IMR-90 (cell line): ENCODE measurements around the gene NOX4.

Source experiments
- BHLHE40 ChIP-seq: fragments of 150-350 bp; IDR thresholded peaks from 2 replicates; pipeline ENCODE4 v1.6.1; 2016; ENCODE audit warnings: mild to moderate bottlenecking, low read depth, low read length
- CEBPB ChIP-seq: IDR thresholded peaks from 2 replicates; pipeline ENCODE4 v1.6.1; 2012; ENCODE audit warnings: low read depth, low read length, improper control_type of control experiment
- CHD1 ChIP-seq: IDR thresholded peaks from 2 replicates; pipeline ENCODE4 v1.6.1; 2012; ENCODE audit warnings: low read depth, low read length, improper control_type of control experiment
- FOS ChIP-seq: fragments of 150-350 bp; IDR thresholded peaks from 2 replicates; pipeline ENCODE4 v1.6.1; 2016; ENCODE audit warnings: low read depth, low read length
- MAFK ChIP-seq: IDR thresholded peaks from 2 replicates; pipeline ENCODE4 v1.6.1; 2012; ENCODE audit warnings: low read depth, low read length, improper control_type of control experiment
- MAZ ChIP-seq: IDR thresholded peaks from 2 replicates; pipeline ENCODE4 v1.6.1; 2012; ENCODE audit warnings: low read depth, mild to moderate bottlenecking, low read length, improper control_type of control experiment, moderate library complexity, borderline replicate concordance
- NFE2L2 ChIP-seq: fragments of 150-350 bp; IDR thresholded peaks from 2 replicates; pipeline ENCODE4 v1.6.1; 2016; ENCODE audit warnings: low read depth, mild to moderate bottlenecking, low read length
- POLR2A ChIP-seq: IDR thresholded peaks from 2 replicates; pipeline ENCODE4 v1.6.1; 2012; ENCODE audit warnings: mild to moderate bottlenecking, low read depth, low read length
- RAD21 ChIP-seq: IDR thresholded peaks from 2 replicates; pipeline ENCODE4 v1.6.1; 2012; ENCODE audit warnings: low read length, improper control_type of control experiment
- RCOR1 ChIP-seq: IDR thresholded peaks from 2 replicates; pipeline ENCODE4 v1.6.1; 2012; ENCODE audit warnings: mild to moderate bottlenecking, low read length, improper control_type of control experiment; ENCODE audit not compliant: insufficient replicate concordance
- RFX5 ChIP-seq: IDR thresholded peaks from 2 replicates; pipeline ENCODE4 v1.8.0; 2012; ENCODE audit warnings: low read depth, mild to moderate bottlenecking, low read length, moderate library complexity
- SMC3 ChIP-seq: fragments of 150-350 bp; IDR thresholded peaks from 2 replicates; pipeline ENCODE4 v1.6.1; 2016; ENCODE audit warnings: low read depth, mild to moderate bottlenecking, antibody characterized with exemption, low read length, moderate library complexity
- TF ChIP-seq, protein P1 (sequence below): conservative IDR thresholded peaks from 2 replicates; pipeline ENCODE4 v1.5.1; 2012; ENCODE audit warnings: mild to moderate bottlenecking, low read depth, low read length, improper control_type of control experiment
- TF ChIP-seq, protein P2 (sequence below): fragments of 150-350 bp; IDR thresholded peaks from 2 replicates; pipeline ENCODE4 v1.6.1; 2017; ENCODE audit warnings: mild to moderate bottlenecking, antibody characterized with exemption, low read length, low read depth

DNA sequence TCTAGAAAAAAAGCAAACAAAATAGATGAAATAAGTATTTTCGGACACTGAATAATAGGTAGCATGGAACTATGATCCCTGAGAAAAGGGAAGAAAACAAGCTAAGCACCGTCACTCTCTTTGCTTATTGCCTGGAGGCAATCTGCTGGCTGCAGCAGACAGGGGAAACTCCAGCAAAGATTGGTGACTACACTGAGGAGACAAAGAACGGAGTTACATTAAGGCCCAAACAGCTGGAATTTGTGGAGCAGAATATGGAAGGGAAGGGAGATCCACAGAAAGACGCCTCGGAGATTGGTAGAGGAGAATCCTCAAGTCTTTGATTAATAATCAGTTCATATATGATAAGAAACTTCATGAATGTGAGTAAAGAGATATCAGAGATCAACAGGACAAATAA, 163.3 kb downstream of the NOX4 start:
- TF ChIP-seq, protein P1, sequence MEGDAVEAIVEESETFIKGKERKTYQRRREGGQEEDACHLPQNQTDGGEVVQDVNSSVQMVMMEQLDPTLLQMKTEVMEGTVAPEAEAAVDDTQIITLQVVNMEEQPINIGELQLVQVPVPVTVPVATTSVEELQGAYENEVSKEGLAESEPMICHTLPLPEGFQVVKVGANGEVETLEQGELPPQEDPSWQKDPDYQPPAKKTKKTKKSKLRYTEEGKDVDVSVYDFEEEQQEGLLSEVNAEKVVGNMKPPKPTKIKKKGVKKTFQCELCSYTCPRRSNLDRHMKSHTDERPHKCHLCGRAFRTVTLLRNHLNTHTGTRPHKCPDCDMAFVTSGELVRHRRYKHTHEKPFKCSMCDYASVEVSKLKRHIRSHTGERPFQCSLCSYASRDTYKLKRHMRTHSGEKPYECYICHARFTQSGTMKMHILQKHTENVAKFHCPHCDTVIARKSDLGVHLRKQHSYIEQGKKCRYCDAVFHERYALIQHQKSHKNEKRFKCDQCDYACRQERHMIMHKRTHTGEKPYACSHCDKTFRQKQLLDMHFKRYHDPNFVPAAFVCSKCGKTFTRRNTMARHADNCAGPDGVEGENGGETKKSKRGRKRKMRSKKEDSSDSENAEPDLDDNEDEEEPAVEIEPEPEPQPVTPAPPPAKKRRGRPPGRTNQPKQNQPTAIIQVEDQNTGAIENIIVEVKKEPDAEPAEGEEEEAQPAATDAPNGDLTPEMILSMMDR = no peak
- TF ChIP-seq POLR2A = no peak
- TF ChIP-seq FOS = no peak
- no peak for TF ChIP-seq MAFK
- TF ChIP-seq BHLHE40 = no peak
- no peak for TF ChIP-seq CHD1
- TF ChIP-seq SMC3 = no peak
- TF ChIP-seq CEBPB = no peak
- no peak for TF ChIP-seq MAZ
- TF ChIP-seq, protein P2, sequence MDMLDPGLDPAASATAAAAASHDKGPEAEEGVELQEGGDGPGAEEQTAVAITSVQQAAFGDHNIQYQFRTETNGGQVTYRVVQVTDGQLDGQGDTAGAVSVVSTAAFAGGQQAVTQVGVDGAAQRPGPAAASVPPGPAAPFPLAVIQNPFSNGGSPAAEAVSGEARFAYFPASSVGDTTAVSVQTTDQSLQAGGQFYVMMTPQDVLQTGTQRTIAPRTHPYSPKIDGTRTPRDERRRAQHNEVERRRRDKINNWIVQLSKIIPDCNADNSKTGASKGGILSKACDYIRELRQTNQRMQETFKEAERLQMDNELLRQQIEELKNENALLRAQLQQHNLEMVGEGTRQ = no peak
- no peak for TF ChIP-seq NFE2L2
- TF ChIP-seq RFX5 = no peak
- TF ChIP-seq RCOR1 = no peak
- TF ChIP-seq RAD21 = no peak
